ENCODE measurements around the gene NLRC5.

DNA sequence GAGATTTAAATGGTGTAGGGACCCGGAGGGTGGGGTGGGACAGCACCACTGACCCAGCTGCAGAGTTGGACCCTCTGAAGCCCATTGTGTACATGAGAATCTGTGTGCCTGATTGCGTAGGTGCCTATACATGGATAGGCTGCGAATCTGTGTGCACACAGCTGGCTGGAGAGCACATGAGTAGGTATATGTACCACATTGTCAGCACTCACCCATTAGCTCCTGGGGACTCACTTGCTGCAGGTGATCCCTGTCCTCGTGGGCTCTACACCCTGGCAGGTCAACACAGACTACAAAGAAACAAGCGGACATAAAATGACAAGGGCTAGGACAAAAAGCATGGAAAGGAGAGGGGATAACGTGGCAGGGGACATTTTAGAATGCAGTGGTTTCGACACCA, 38.9 kb upstream of the NLRC5 start:
- TF ChIP-seq, protein P1, sequence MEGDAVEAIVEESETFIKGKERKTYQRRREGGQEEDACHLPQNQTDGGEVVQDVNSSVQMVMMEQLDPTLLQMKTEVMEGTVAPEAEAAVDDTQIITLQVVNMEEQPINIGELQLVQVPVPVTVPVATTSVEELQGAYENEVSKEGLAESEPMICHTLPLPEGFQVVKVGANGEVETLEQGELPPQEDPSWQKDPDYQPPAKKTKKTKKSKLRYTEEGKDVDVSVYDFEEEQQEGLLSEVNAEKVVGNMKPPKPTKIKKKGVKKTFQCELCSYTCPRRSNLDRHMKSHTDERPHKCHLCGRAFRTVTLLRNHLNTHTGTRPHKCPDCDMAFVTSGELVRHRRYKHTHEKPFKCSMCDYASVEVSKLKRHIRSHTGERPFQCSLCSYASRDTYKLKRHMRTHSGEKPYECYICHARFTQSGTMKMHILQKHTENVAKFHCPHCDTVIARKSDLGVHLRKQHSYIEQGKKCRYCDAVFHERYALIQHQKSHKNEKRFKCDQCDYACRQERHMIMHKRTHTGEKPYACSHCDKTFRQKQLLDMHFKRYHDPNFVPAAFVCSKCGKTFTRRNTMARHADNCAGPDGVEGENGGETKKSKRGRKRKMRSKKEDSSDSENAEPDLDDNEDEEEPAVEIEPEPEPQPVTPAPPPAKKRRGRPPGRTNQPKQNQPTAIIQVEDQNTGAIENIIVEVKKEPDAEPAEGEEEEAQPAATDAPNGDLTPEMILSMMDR (IDR thresholded peaks at IDR 0.05; ENCODE audit: insufficient read depth, low read length, poor library complexity, severe bottlenecking), result no peak
- TF ChIP-seq EZH2phosphoT487 (conservative IDR thresholded peaks at IDR 0.05; ENCODE audit: low read length), result no peak
